MCF 10A (cell line): ENCODE data around the gene MT1B. TPM values are rescaled to one million over a fixed set of nuclear protein-coding genes. Genes with fewer than 3 reads are reported as not detected.
A peak's percentile ranks its signal among the peaks of the same experiment; 100 is the strongest.

Experiments used
- BruUV-seq: library from RNA; stranded (reverse); fragments of 400-500 nt; replicated peaks from 2 replicates; lab custom pipeline; 2021; lab: Mats Ljungman, UMichigan
- CTCF ChIA-PET: fragments of 300-600 bp; sonication (Branson Sonifier 250); formaldehyde crosslinking; extraction: SDS; loops from one replicate; lab custom pipeline; 2021; ENCODE audit warnings: antibody characterized with exemption, inconsistent platforms; lab: Yijun Ruan, JAX
- POLR2A ChIA-PET: fragments of 300-600, 350-650 bp; sonication (Branson Sonifier 250); formaldehyde crosslinking; extraction: SDS; loops from one replicate; lab custom pipeline; 2020; ENCODE audit warnings: antibody characterized with exemption, inconsistent platforms; lab: Yijun Ruan, JAX
- DNase-seq: peaks from one replicate; pipeline ENCODE4 v3.0.0-alpha.2; 2018; ENCODE audit not compliant: unreplicated experiment
- H3K27ac Mint-ChIP-seq: one replicate; pipeline ENCODE4 v1.8.0; 2022; ENCODE audit warnings: mild to moderate bottlenecking, low read depth, mixed read lengths; ENCODE audit not compliant: unreplicated experiment
- H3K27me3 Mint-ChIP-seq: one replicate; pipeline ENCODE4 v1.8.0; 2022; ENCODE audit warnings: mixed read lengths; ENCODE audit not compliant: insufficient read depth, unreplicated experiment
- H3K36me3 Mint-ChIP-seq: one replicate; pipeline ENCODE4 v1.8.0; 2022; ENCODE audit warnings: mild to moderate bottlenecking, moderate library complexity, mixed read lengths; ENCODE audit not compliant: insufficient read depth, unreplicated experiment
- H3K4me1 Mint-ChIP-seq: one replicate; pipeline ENCODE4 v1.8.0; 2022; ENCODE audit warnings: mixed read lengths; ENCODE audit not compliant: insufficient read depth, unreplicated experiment
- H3K4me3 Mint-ChIP-seq: one replicate; pipeline ENCODE4 v1.8.0; 2022; ENCODE audit warnings: mild to moderate bottlenecking, moderate library complexity, mixed read lengths; ENCODE audit not compliant: unreplicated experiment
- H3K9me3 Mint-ChIP-seq: one replicate; pipeline ENCODE4 v1.8.0; 2022; ENCODE audit warnings: mixed read lengths; ENCODE audit not compliant: unreplicated experiment
- intact Hi-C: fragments of 100-400 bp; cut with micrococcal nuclease; formaldehyde crosslinking; loops from 2 replicates; pipeline ENCODE4 v1.14.1; 2022
- total RNA-seq: library from RNA; stranded (reverse); gene quantifications from 2 replicates; pipeline ENCODE4 v1.2.3, GENCODE V29; 2022
- TF ChIP-seq, protein P1 (sequence below): fragments of 200-600 bp; IDR thresholded peaks from one replicate; pipeline ENCODE4 v1.8.0; 2022; ENCODE audit warnings: antibody characterized with exemption, mild to moderate bottlenecking; ENCODE audit not compliant: unreplicated experiment

MT1B gene
- total RNA-seq, 1 experiment from 2014 or later: not detected

DNA sequence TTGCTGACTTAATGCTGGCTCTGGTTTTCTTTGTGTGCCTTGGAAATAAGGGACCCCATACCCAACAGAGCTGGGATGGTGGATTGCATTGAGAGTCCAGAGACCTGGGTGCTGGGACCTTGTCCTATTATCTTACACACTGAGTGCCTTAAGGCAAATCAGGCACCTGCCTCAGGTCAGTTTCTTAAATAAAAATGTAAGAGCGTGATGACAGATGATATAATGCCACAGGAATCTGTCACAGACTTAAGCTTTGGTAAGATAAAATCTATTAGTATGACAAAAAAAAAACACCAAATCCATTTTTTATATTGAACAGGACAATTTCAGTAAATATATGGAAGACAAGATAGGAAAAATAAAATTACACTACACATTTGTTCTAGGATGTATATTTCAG lies 11.6 kb upstream of the MT1B start:
- no peaks in the 10 kb centered on the region for H3K36me3 Mint-ChIP-seq
- ChIA-PET CTCF (interaction anchor here (0.6 to 2.1 kb wide), 3 partner anchors 29 to 62 kb away, joined by 3 to 7 read pairs (median 3); no protein-coding TSS in a partner anchor), POLR2A (interaction anchor here (1.0 to 2.5 kb wide), 5 partner anchors 9 to 43 kb away, joined by 3 to 14 read pairs (median 5); partner anchors contain the start of genes MT1E and MT1X)
- H3K27me3 Mint-ChIP-seq: no peaks in the 10 kb centered on the region
- peaks cover 12% of the 10 kb centered on the region for H3K4me1 Mint-ChIP-seq
- no peaks in the 10 kb centered on the region for H3K9me3 Mint-ChIP-seq
- no peak overlapping the region for H3K4me3 Mint-ChIP-seq
- no peak for DNase-seq
- TF ChIP-seq, protein P1, sequence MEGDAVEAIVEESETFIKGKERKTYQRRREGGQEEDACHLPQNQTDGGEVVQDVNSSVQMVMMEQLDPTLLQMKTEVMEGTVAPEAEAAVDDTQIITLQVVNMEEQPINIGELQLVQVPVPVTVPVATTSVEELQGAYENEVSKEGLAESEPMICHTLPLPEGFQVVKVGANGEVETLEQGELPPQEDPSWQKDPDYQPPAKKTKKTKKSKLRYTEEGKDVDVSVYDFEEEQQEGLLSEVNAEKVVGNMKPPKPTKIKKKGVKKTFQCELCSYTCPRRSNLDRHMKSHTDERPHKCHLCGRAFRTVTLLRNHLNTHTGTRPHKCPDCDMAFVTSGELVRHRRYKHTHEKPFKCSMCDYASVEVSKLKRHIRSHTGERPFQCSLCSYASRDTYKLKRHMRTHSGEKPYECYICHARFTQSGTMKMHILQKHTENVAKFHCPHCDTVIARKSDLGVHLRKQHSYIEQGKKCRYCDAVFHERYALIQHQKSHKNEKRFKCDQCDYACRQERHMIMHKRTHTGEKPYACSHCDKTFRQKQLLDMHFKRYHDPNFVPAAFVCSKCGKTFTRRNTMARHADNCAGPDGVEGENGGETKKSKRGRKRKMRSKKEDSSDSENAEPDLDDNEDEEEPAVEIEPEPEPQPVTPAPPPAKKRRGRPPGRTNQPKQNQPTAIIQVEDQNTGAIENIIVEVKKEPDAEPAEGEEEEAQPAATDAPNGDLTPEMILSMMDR: no peak
- intact Hi-C loops: loop anchor here (5.0 kb wide), 2 partner anchors 33 to 128 kb away; partner anchors contain the start of gene MT2A
- peak overlapping the region; percentile 23 for H3K27ac Mint-ChIP-seq
- no TSS peak for BruUV-seq

DNA sequence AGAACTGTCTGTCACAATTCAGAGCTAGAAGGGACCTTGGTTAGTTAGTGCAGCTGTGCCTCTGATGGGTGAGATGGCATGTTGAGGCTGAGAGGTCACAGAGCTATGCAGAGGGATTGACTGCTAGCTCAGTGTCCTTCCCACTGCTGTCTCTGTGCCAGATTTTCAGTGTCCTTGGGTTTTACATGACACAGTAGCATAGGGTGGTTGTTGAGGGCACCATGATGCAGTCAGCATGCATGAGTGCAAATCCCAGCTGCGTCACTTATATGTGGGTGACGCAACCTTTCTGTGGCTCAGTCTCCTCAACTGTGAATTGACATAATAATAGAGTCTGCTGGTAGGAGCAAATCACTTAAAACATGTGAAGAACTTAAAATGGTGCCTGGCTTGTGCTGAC lies 10.5 kb upstream of the MT1B start:
- Mint-ChIP-seq H3K4me1 (peaks cover 12% of the 10 kb centered on the region), H3K4me3 (no peak overlapping the region), H3K9me3 (no peaks in the 10 kb centered on the region), H3K36me3 (no peaks in the 10 kb centered on the region), H3K27ac (no peak overlapping the region), H3K27me3 (no peaks in the 10 kb centered on the region)
- no TSS peak for BruUV-seq
- DNase-seq: no peak
- ChIA-PET POLR2A (interaction anchor here (0.6 to 2.5 kb wide), 6 partner anchors 8 to 123 kb away, joined by 3 to 14 read pairs (median 6); partner anchors contain the start of genes MT1E and MT1X), CTCF (interaction anchor here (0.6 to 1.0 kb wide), 2 partner anchors 15 to 39 kb away, joined by 3 read pairs; no protein-coding TSS in a partner anchor)
- TF ChIP-seq, protein P1: no peak
- intact Hi-C loops: loop anchor here (5.0 kb wide), 2 partner anchors 34 to 129 kb away; partner anchors contain the start of gene MT2A

DNA sequence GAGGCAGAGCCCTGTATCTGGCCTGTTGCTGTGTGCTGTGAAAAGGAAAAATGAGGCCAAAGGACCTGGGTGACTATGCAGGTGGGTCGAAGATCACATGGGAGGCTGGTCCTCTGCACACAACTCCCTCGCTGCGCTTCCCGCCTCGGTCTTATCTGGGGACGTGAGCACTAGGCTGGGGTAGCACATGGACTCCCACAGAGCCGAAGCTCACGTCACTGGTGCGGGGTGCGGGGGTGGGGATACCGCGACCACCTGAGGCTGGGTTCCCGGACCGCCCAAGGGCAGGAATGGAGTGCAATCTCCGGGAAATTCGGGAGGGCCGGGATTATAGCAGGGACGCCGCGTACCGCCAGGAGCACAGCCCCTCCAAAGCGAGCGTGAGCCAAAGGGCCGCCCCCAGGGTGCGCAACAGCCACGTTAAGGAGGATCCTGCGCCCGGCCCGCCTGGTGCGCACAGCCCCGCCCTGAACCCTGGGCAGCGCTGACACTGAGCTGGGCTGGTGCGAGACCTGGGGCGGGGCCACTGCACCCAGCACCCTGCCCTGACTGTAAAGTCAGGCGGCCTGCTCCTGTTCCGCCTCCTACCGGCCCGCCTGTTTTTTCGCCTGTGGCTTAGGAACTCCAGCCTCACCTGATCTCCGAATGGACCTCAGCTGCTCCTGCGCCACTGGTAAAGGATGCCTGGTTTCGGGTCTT lies 8.5 kb upstream of the MT1B start:
- ChIA-PET CTCF (interaction anchor here (0.6 to 1.8 kb wide), 12 partner anchors 9 to 150 kb away, joined by 3 to 5 read pairs (median 4); partner anchors contain the start of genes MT1E and MT3), POLR2A (interaction anchor here (0.5 to 2.8 kb wide), 12 partner anchors 12 to 801 kb away, joined by 3 to 27 read pairs (median 4); partner anchors contain the start of genes MT1E, MT1F, MT1X and MT2A)
- peak; percentile 86 for DNase-seq
- BruUV-seq: no TSS peak
- H3K4me3 Mint-ChIP-seq: peak overlapping the region; percentile 25
- intact Hi-C loops: loop anchor here (1.0 to 5.0 kb wide), 3 partner anchors 36 to 131 kb away; partner anchors contain the start of gene MT2A
- H3K36me3 Mint-ChIP-seq: no peaks in the 10 kb centered on the region
- TF ChIP-seq, protein P1: peak; percentile 62
- H3K9me3 Mint-ChIP-seq: no peaks in the 10 kb centered on the region
- no peaks in the 10 kb centered on the region for H3K27me3 Mint-ChIP-seq
- peaks cover 3% of the 10 kb centered on the region for H3K4me1 Mint-ChIP-seq
- H3K27ac Mint-ChIP-seq: no peak overlapping the region

DNA sequence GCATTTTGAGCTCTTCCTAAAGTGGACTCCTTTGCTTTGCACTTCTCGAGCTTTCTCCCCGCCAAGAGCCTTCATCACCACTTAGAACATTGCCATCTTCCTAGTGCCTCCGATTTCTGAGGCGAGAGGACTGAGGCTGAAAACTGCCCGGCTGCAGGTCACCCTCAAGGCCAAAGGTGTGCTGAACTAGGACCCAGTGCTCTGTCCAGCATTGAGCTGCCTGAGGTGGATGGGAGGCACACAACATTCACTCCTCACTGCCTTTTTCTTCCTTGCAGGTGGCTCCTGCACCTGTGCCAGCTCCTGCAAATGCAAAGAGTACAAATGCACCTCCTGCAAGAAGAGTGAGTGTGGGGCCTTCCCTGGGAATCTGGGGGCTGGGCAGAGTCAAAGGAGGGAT lies 7.9 kb upstream of the MT1B start:
- Mint-ChIP-seq H3K27me3 (no peaks in the 10 kb centered on the region), H3K4me3 (peak overlapping the region; percentile 25), H3K9me3 (no peaks in the 10 kb centered on the region), H3K27ac (no peak overlapping the region), H3K36me3 (no peaks in the 10 kb centered on the region), H3K4me1 (peaks cover 3% of the 10 kb centered on the region)
- no peak for DNase-seq
- intact Hi-C loops: loop anchor here (1.0 to 5.0 kb wide), 3 partner anchors 37 to 132 kb away; partner anchors contain the start of gene MT2A
- BruUV-seq: no TSS peak
- TF ChIP-seq, protein P1: no peak
- ChIA-PET POLR2A (interaction anchor here (0.5 to 2.8 kb wide), 12 partner anchors 13 to 801 kb away, joined by 3 to 27 read pairs (median 4); partner anchors contain the start of genes MT1E, MT1F, MT1X and MT2A), CTCF (interaction anchor here (0.6 to 1.8 kb wide), 12 partner anchors 9 to 151 kb away, joined by 3 to 7 read pairs (median 4); partner anchors contain the start of genes MT1E and MT3)
